GOT3 (cell line): ENCODE measurements around the gene FDXACB1.
"Not testable (repeated sequence)": the region's sequence is repeated elsewhere in the genome, so short reads cannot be mapped to it uniquely, and the experiment has no call there.

Experiments used
- DNase-seq: peaks from one replicate; lab custom pipeline; 2025; ENCODE audit warnings: mixed read lengths; lab: John Stamatoyannopoulos, UW

Gene FDXACB1

GRCh38 chr11:111908639-111909305 is 29.8 kb upstream of the FDXACB1 start:
- DNase-seq, result no peak

- DNase-seq, result no peak
Observed at GRCh38 chr11:111906680-111907079, 27.7 kb upstream of the FDXACB1 start.

- DNase-seq, result no peak
Observed at GRCh38 chr11:111905411-111905810, 26.4 kb upstream of the FDXACB1 start.

- DNase-seq, result no peak
Observed at GRCh38 chr11:111886844-111887243, 7.9 kb upstream of the FDXACB1 start.

- no peak for DNase-seq
Observed at GRCh38 chr11:111886032-111886431, 7.1 kb upstream of the FDXACB1 start.

- DNase-seq, result not testable (repeated sequence)
Observed at GRCh38 chr11:111885053-111885452, 6.1 kb upstream of the FDXACB1 start.

GRCh38 chr11:111882202-111882601 is 3.2 kb upstream of the FDXACB1 start:
- DNase-seq, result no peak

- DNase-seq, result no peak
Observed at GRCh38 chr11:111879637-111879960, 634 bp upstream of the FDXACB1 start.

- no peak for DNase-seq
Observed at GRCh38 chr11:111878385-111878848, 548 bp downstream of the FDXACB1 start.

GRCh38 chr11:111871693-111872161 is 7.2 kb downstream of the FDXACB1 start:
- DNase-seq, result no peak

GRCh38 chr11:111870886-111871692 is 7.9 kb downstream of the FDXACB1 start, which contains the start of gene ALG9:
Gene ALG9 (minus strand): TSS chr11:111871581. CDS start chr11:111871482, 99 bp downstream.
- DNase-seq, result peak; percentile 26

GRCh38 chr11:111870522-111870885 is 8.5 kb downstream of the FDXACB1 start:
- DNase-seq, result no peak

GRCh38 chr11:111870113-111870512 is 8.9 kb downstream of the FDXACB1 start:
- DNase-seq, result no peak

- no peak for DNase-seq
Observed at GRCh38 chr11:111860257-111860656, 18.7 kb downstream of the FDXACB1 start.

GRCh38 chr11:111855506-111855905 is 23.5 kb downstream of the FDXACB1 start:
- DNase-seq, result no peak

- no peak for DNase-seq
Observed at GRCh38 chr11:111852103-111852502, 26.9 kb downstream of the FDXACB1 start.

GRCh38 chr11:111851636-111852035 is 27.3 kb downstream of the FDXACB1 start:
- no peak for DNase-seq

GRCh38 chr11:111851067-111851466 is 27.9 kb downstream of the FDXACB1 start:
- no peak for DNase-seq

GRCh38 chr11:111849631-111850030 is 29.3 kb downstream of the FDXACB1 start:
- no peak for DNase-seq

GRCh38 chr11:111846636-111847035 is 32.3 kb downstream of the FDXACB1 start:
- DNase-seq, result no peak

- DNase-seq, result no peak
Observed at GRCh38 chr11:111846063-111846462, 32.9 kb downstream of the FDXACB1 start.

GRCh38 chr11:111845276-111846028 is 33.5 kb downstream of the FDXACB1 start:
- DNase-seq, result no peak

GRCh38 chr11:111843661-111844060 is 35.3 kb downstream of the FDXACB1 start:
- no peak for DNase-seq
